SU-DHL-6 (cell line): ENCODE data around the gene AHSG.

Experiments used
- H2AFZ ChIP-seq: fragments of 200-600 bp; sonication (generic); 2 replicates; pipeline ENCODE4 v1.6.1; 2014; ENCODE audit warnings: low read depth, mild to moderate bottlenecking, moderate library complexity, mixed read lengths, antibody characterized with exemption, low read length; ENCODE audit not compliant: severe bottlenecking
- H3F3A ChIP-seq: fragments of 200-600 bp; shearing (Covaris generic); 2 replicates; pipeline ENCODE4 v1.6.0; 2016; ENCODE audit warnings: antibody characterized with exemption, mild to moderate bottlenecking; ENCODE audit not compliant: insufficient read depth
- H3K27ac ChIP-seq: fragments of 200-600 bp; sonication (generic); 2 replicates; pipeline ENCODE4 v1.5.1; 2016; ENCODE audit warnings: low read depth, mild to moderate bottlenecking, low read length, moderate library complexity, mixed read lengths
- H3K27me3 ChIP-seq: fragments of 200-600 bp; sonication (generic), shearing (Covaris generic); 2 replicates; pipeline ENCODE4 v1.6.0; 2014; ENCODE audit warnings: mild to moderate bottlenecking, low read length
- H3K36me3 ChIP-seq: fragments of 200-600 bp; sonication (generic); 2 replicates; pipeline ENCODE4 v1.6.1; 2014; ENCODE audit warnings: mild to moderate bottlenecking, low read length, mixed read lengths
- H3K4me2 ChIP-seq: fragments of 300-600, 200-600 bp; shearing (Covaris generic), sonication (generic); 2 replicates; pipeline ENCODE4 v1.6.0; 2014; ENCODE audit warnings: low read length, low read depth, mild to moderate bottlenecking; ENCODE audit not compliant: poor library complexity, severe bottlenecking
- H3K4me3 ChIP-seq: fragments of 200-600 bp; sonication (generic); 2 replicates; pipeline ENCODE4 v1.5.1; 2014; ENCODE audit warnings: antibody characterized with exemption, low read length, mild to moderate bottlenecking, mixed read lengths; ENCODE audit not compliant: insufficient read depth, poor library complexity, severe bottlenecking
- H3K79me2 ChIP-seq: fragments of 200-600 bp; sonication (generic); 2 replicates; pipeline ENCODE4 v1.6.1; 2014; ENCODE audit warnings: mild to moderate bottlenecking, low read length, moderate library complexity; ENCODE audit not compliant: insufficient read depth
- H3K9ac ChIP-seq: fragments of 200-600 bp; sonication (generic); 2 replicates; pipeline ENCODE4 v1.7.0; 2014; ENCODE audit warnings: mild to moderate bottlenecking, low read length
- H3K9me2 ChIP-seq: fragments of 200-600 bp; sonication (generic); replicated peaks from 2 replicates; pipeline ENCODE4 v1.6.1; 2014; ENCODE audit warnings: low read length; ENCODE audit not compliant: insufficient read depth
- H3K9me3 ChIP-seq: fragments of 200-600 bp; sonication (generic); 2 replicates; pipeline ENCODE4 v1.6.1; 2014; ENCODE audit warnings: low read length, mixed read lengths; ENCODE audit not compliant: insufficient read depth
- H4K20me1 ChIP-seq: fragments of 200-600 bp; sonication (generic); 2 replicates; pipeline ENCODE4 v1.6.1; 2014; ENCODE audit warnings: low read depth, mild to moderate bottlenecking, antibody characterized with exemption, low read length, moderate library complexity, mixed read lengths
- CTCF ChIP-seq: fragments of 200-600 bp; sonication (generic); IDR thresholded peaks from one replicate; pipeline ENCODE4 v1.5.1; 2017; ENCODE audit warnings: antibody characterized with exemption, mild to moderate bottlenecking, low read length, moderate library complexity; ENCODE audit not compliant: insufficient read depth, poor library complexity, severe bottlenecking
- EZH2phosphoT487 ChIP-seq: fragments of 200-600 bp; sonication (generic), shearing (Covaris generic); conservative IDR thresholded peaks from 2 replicates; pipeline ENCODE4 v1.6.1; 2018; ENCODE audit warnings: mild to moderate bottlenecking, antibody characterized with exemption, low read length, moderate library complexity, mixed read lengths

Gene AHSG

GRCh38 chr3:186627852-186628414, 15.1 kb downstream of the AHSG start:
- Histone ChIP-seq H3F3A (no peaks in the 10 kb centered on the region), H3K27me3 (no peaks in the 10 kb centered on the region), H3K27ac (no peak overlapping the region), H4K20me1 (no peaks in the 10 kb centered on the region), H3K4me2 (no peak overlapping the region), H3K4me3 (no peak overlapping the region), H2AFZ (no peak overlapping the region), H3K9me2 (no peaks in the 10 kb centered on the region), H3K36me3 (no peaks in the 10 kb centered on the region), H3K79me2 (no peaks in the 10 kb centered on the region), H3K9me3 (no peaks in the 10 kb centered on the region), H3K9ac (no peak overlapping the region)
- TF ChIP-seq EZH2phosphoT487 = no peak
- TF ChIP-seq CTCF = no peak

- Histone ChIP-seq H3K79me2 (no peaks in the 10 kb centered on the region), H2AFZ (no peak overlapping the region), H3K4me3 (no peak overlapping the region), H3K4me2 (no peak overlapping the region), H3K36me3 (no peaks in the 10 kb centered on the region), H3F3A (no peaks in the 10 kb centered on the region), H3K9me2 (no peaks in the 10 kb centered on the region), H3K27me3 (no peaks in the 10 kb centered on the region), H3K9ac (no peak overlapping the region), H3K9me3 (no peaks in the 10 kb centered on the region), H4K20me1 (no peaks in the 10 kb centered on the region), H3K27ac (no peak overlapping the region)
- no peak for TF ChIP-seq EZH2phosphoT487
- TF ChIP-seq CTCF = no peak
Measured at GRCh38 chr3:186628756-186629155, 15.9 kb downstream of the AHSG start.

GRCh38 chr3:186630950-186631641, 18.2 kb downstream of the AHSG start:
- Histone ChIP-seq H3K9me2 (no peaks in the 10 kb centered on the region), H3K79me2 (no peaks in the 10 kb centered on the region), H4K20me1 (no peaks in the 10 kb centered on the region), H3K27ac (no peak overlapping the region), H3K27me3 (no peaks in the 10 kb centered on the region), H3K9me3 (no peaks in the 10 kb centered on the region), H2AFZ (no peak overlapping the region), H3K9ac (no peak overlapping the region), H3K4me3 (no peak overlapping the region), H3K4me2 (no peak overlapping the region), H3K36me3 (no peaks in the 10 kb centered on the region), H3F3A (no peaks in the 10 kb centered on the region)
- no peak for TF ChIP-seq CTCF
- TF ChIP-seq EZH2phosphoT487 = no peak
